Neural cell (in vitro differentiated cells): ENCODE data around the gene IL6ST. TPM values are rescaled to one million over a fixed set of nuclear protein-coding genes. Genes with fewer than 3 reads are reported as not detected.

Experiments used
- H2AFZ ChIP-seq: fragments of 200-600, 300-800 bp; sonication (generic), shearing (Covaris generic); 2 replicates; pipeline ENCODE4 v1.6.0; 2014; ENCODE audit warnings: low read depth, mild to moderate bottlenecking, antibody characterized with exemption, low read length, moderate library complexity
- H3F3A ChIP-seq: fragments of 200-600 bp; shearing (Covaris generic); 2 replicates; pipeline ENCODE4 v1.6.1; 2016; ENCODE audit warnings: mild to moderate bottlenecking, moderate library complexity, mixed read lengths, antibody characterized with exemption, low read length; ENCODE audit not compliant: insufficient read depth, poor library complexity, severe bottlenecking
- H3K27ac ChIP-seq: fragments of 200-600, 300-800 bp; sonication (generic), shearing (Covaris generic); 2 replicates; pipeline ENCODE4 v1.5.1; 2014; ENCODE audit warnings: mild to moderate bottlenecking, low read length, moderate library complexity
- H3K27me3 ChIP-seq: fragments of 300-800, 200-600 bp; sonication (generic), shearing (Covaris generic); 2 replicates; pipeline ENCODE4 v1.6.0; 2014; ENCODE audit warnings: mild to moderate bottlenecking, low read depth, low read length, moderate library complexity; ENCODE audit not compliant: insufficient read depth
- H3K36me3 ChIP-seq: fragments of 300-800, 200-600 bp; sonication (generic), shearing (Covaris generic); 2 replicates; pipeline ENCODE4 v1.5.1; 2014; ENCODE audit warnings: mild to moderate bottlenecking, antibody characterized with exemption, low read length, moderate library complexity; ENCODE audit not compliant: insufficient read depth
- H3K4me2 ChIP-seq: fragments of 300-800, 200-600 bp; sonication (generic), shearing (Covaris generic); 2 replicates; pipeline ENCODE4 v1.6.0; 2014; ENCODE audit warnings: mild to moderate bottlenecking, low read length
- H3K4me3 ChIP-seq: fragments of 300-800, 200-600 bp; sonication (generic), shearing (Covaris generic); 2 replicates; pipeline ENCODE4 v1.5.1; 2014; ENCODE audit warnings: mild to moderate bottlenecking, low read length, moderate library complexity
- H3K79me2 ChIP-seq: fragments of 200-600 bp; shearing (Covaris generic); replicated peaks from 2 replicates; pipeline ENCODE4 v1.6.0; 2014; ENCODE audit warnings: mild to moderate bottlenecking, low read length, moderate library complexity; ENCODE audit not compliant: insufficient read depth
- H3K9ac ChIP-seq: fragments of 300-800, 200-600 bp; sonication (generic), shearing (Covaris generic); 2 replicates; pipeline ENCODE4 v1.6.1; 2016; ENCODE audit warnings: mild to moderate bottlenecking, low read length, mixed read lengths
- H3K9me2 ChIP-seq: fragments of 200-600 bp; shearing (Covaris generic); 2 replicates; pipeline ENCODE4 v1.6.1; 2016; ENCODE audit warnings: mild to moderate bottlenecking, low read length, mixed read lengths; ENCODE audit not compliant: insufficient read depth
- H3K9me3 ChIP-seq: fragments of 200-600, 300-800 bp; sonication (generic), shearing (Covaris generic); 2 replicates; pipeline ENCODE4 v1.6.1; 2016; ENCODE audit warnings: mild to moderate bottlenecking, mixed run types, low read length, moderate library complexity, mixed read lengths
- H4K20me1 ChIP-seq: fragments of 200-600 bp; shearing (Covaris generic); 2 replicates; pipeline ENCODE4 v1.6.1; 2016; ENCODE audit warnings: mild to moderate bottlenecking, mixed run types; ENCODE audit not compliant: insufficient read depth
- CTCF ChIP-seq: fragments of 450-650 bp; IDR thresholded peaks from 2 replicates; pipeline ENCODE4 v1.5.1; 2014; ENCODE audit warnings: antibody characterized with exemption, mild to moderate bottlenecking, moderate library complexity; ENCODE audit not compliant: poor library complexity, severe bottlenecking
- EP300 ChIP-seq: fragments of 450-650 bp; conservative IDR thresholded peaks from 2 replicates; pipeline ENCODE4 v1.6.1; 2014; ENCODE audit warnings: antibody characterized with exemption, mild to moderate bottlenecking, moderate library complexity; ENCODE audit not compliant: poor library complexity, severe bottlenecking
- EZH2 ChIP-seq: fragments of 200-600, 300-800 bp; shearing (Covaris generic), sonication (generic); IDR thresholded peaks from 2 replicates; pipeline ENCODE4 v1.6.1; 2014; ENCODE audit warnings: antibody characterized with exemption, low read length, borderline replicate concordance, mild to moderate bottlenecking; ENCODE audit not compliant: insufficient read depth, poor library complexity, severe bottlenecking
- MXI1 ChIP-seq: fragments of 450-650 bp; conservative IDR thresholded peaks from 2 replicates; pipeline ENCODE4 v1.6.1; 2014; ENCODE audit warnings: antibody characterized with exemption, mild to moderate bottlenecking; ENCODE audit not compliant: poor library complexity, severe bottlenecking
- POLR2AphosphoS5 ChIP-seq: IDR thresholded peaks from 2 replicates; pipeline ENCODE4 v1.6.1; 2012
- RAD21 ChIP-seq: fragments of 450-650 bp; conservative IDR thresholded peaks from 2 replicates; pipeline ENCODE4 v1.6.1; 2014; ENCODE audit warnings: antibody characterized with exemption, mild to moderate bottlenecking, moderate library complexity
- SMC3 ChIP-seq: fragments of 450-650 bp; conservative IDR thresholded peaks from 2 replicates; pipeline ENCODE4 v1.6.1; 2014; ENCODE audit warnings: antibody characterized with exemption, mild to moderate bottlenecking, moderate library complexity; ENCODE audit not compliant: poor library complexity
- TAF1 ChIP-seq: IDR thresholded peaks from 2 replicates; pipeline ENCODE4 v1.6.1; 2012; ENCODE audit warnings: low read depth
- polyA plus RNA-seq: library from polyadenylated mRNA; depleted of rRNA; stranded (reverse); fragments of >200 nt; gene quantifications from 2 replicates; pipeline ENCODE4 v1.2.3, GENCODE V29; 2014
- TF ChIP-seq, protein P1 (sequence below): IDR thresholded peaks from 2 replicates; pipeline ENCODE4 v1.6.1; 2012; ENCODE audit warnings: borderline replicate concordance

The IL6ST gene
- polyA plus RNA-seq, 1 donor from 2014 or later = 19.7 TPM

GRCh38 chr5:56011835-56012234 is 17.1 kb upstream of the IL6ST start:
- H3K36me3 ChIP-seq = no peaks in the 10 kb centered on the region
- H3K9me2 ChIP-seq = no peaks in the 10 kb centered on the region
- no peak overlapping the region for H2AFZ ChIP-seq
- H3K9me3 ChIP-seq = no peaks in the 10 kb centered on the region
- no peaks in the 10 kb centered on the region for H3F3A ChIP-seq
- no peak overlapping the region for H3K4me3 ChIP-seq
- no peak overlapping the region for H3K27ac ChIP-seq
- H3K4me2 ChIP-seq = no peak overlapping the region
- no peaks in the 10 kb centered on the region for H3K27me3 ChIP-seq
- no peak for TF ChIP-seq CTCF
- TF ChIP-seq EP300 = no peak
- H3K79me2 ChIP-seq = no peaks in the 10 kb centered on the region
- H4K20me1 ChIP-seq = no peaks in the 10 kb centered on the region
- no peak overlapping the region for H3K9ac ChIP-seq

DNA sequence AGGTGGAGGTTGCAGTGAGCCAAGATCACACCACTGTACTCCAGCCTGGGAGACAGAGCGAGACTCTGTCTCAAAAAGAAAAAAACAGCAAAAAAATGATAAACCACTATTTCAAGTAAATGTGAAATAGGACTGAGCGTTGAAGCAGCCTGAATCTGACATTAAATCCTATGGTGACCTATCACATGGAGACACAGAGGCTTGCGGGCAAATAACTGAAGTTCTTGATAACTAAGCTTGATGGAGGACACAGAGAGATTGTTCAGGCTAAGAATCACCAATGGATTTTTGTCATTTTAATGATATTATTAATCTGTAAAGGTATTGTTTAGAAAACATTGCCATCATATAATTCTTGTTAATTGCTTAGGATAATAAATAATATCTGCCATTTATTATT is 15.7 kb upstream of the IL6ST start:
- no peaks in the 10 kb centered on the region for H3F3A ChIP-seq
- H3K9ac ChIP-seq = no peak overlapping the region
- no peaks in the 10 kb centered on the region for H3K9me2 ChIP-seq
- no peaks in the 10 kb centered on the region for H3K27me3 ChIP-seq
- H3K36me3 ChIP-seq = no peaks in the 10 kb centered on the region
- no peak overlapping the region for H3K27ac ChIP-seq
- no peaks in the 10 kb centered on the region for H3K9me3 ChIP-seq
- H4K20me1 ChIP-seq = no peaks in the 10 kb centered on the region
- no peak overlapping the region for H3K4me3 ChIP-seq
- H2AFZ ChIP-seq = no peak overlapping the region
- H3K4me2 ChIP-seq = no peak overlapping the region
- no peaks in the 10 kb centered on the region for H3K79me2 ChIP-seq
- no peak for TF ChIP-seq SMC3
- no peak for TF ChIP-seq RAD21
- TF ChIP-seq, protein P1, sequence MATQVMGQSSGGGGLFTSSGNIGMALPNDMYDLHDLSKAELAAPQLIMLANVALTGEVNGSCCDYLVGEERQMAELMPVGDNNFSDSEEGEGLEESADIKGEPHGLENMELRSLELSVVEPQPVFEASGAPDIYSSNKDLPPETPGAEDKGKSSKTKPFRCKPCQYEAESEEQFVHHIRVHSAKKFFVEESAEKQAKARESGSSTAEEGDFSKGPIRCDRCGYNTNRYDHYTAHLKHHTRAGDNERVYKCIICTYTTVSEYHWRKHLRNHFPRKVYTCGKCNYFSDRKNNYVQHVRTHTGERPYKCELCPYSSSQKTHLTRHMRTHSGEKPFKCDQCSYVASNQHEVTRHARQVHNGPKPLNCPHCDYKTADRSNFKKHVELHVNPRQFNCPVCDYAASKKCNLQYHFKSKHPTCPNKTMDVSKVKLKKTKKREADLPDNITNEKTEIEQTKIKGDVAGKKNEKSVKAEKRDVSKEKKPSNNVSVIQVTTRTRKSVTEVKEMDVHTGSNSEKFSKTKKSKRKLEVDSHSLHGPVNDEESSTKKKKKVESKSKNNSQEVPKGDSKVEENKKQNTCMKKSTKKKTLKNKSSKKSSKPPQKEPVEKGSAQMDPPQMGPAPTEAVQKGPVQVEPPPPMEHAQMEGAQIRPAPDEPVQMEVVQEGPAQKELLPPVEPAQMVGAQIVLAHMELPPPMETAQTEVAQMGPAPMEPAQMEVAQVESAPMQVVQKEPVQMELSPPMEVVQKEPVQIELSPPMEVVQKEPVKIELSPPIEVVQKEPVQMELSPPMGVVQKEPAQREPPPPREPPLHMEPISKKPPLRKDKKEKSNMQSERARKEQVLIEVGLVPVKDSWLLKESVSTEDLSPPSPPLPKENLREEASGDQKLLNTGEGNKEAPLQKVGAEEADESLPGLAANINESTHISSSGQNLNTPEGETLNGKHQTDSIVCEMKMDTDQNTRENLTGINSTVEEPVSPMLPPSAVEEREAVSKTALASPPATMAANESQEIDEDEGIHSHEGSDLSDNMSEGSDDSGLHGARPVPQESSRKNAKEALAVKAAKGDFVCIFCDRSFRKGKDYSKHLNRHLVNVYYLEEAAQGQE = no peak
- TF ChIP-seq CTCF = no peak
- TF ChIP-seq TAF1 = no peak
- no peak for TF ChIP-seq MXI1
- TF ChIP-seq EP300 = no peak
- TF ChIP-seq POLR2AphosphoS5 = no peak
- no peak for TF ChIP-seq EZH2
